ENCODE data around the gene PHF5A.

The PHF5A gene

DNA sequence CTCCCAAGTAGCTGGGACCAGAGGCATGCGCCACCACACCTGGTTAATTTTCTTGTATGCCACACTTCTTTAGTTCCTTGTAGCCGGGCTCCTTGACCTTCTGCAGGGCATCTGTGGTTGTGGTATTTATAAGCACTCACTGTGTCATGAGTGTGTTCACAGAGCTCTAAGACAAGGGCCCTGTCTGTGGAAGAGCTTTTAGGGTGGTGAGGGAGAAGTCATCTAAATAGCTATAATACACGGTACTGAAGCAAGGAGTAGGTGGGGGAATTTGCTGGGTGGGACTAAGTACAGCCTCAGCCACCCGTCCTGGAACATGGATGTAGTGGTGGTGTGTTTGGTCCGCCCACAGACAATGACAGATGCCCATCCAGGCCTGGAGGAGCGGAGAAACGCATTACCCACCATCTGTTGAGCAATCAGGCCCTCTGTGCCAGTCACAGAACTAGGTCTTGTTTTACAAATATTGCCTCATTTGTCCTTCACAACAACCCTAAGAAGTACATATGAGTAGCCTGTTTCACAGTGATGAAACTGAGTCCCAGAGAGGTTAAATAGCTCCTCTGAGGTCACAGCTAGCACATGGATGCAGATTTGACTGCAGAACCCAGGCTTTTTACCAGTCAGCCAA is 10.5 kb upstream of the PHF5A start:
- no peak overlapping the region for H3K23ac ChIP-seq (ENCODE audit: low read length)
- H3K4me2 ChIP-seq (ENCODE audit: low read length), result no peak overlapping the region
- no peak overlapping the region for H3K56ac ChIP-seq (ENCODE audit: low read length)
- H2AK5ac ChIP-seq (ENCODE audit: low read length), result no peak overlapping the region
- no peak for DNase-seq
- no peak overlapping the region for H3K18ac ChIP-seq (ENCODE audit: low read length)
- H2BK15ac ChIP-seq (replicated peaks; ENCODE audit: low read depth), result no peak overlapping the region
- H3K4me3 ChIP-seq (ENCODE audit: low read length), result no peak overlapping the region
- no peak overlapping the region for H3K9ac ChIP-seq (ENCODE audit: low read length)
- H3K36me3 ChIP-seq (ENCODE audit: control insufficient read depth, insufficient read depth, low read length), result no peaks in the 10 kb centered on the region
- H3K27me3 ChIP-seq (ENCODE audit: insufficient read depth, low read length, poor library complexity), result no peaks in the 10 kb centered on the region
- H3K79me1 ChIP-seq (ENCODE audit: low read length), result peaks cover 22% of the 10 kb centered on the region
- peaks cover 24% of the 10 kb centered on the region for H3K79me2 ChIP-seq (ENCODE audit: control insufficient read depth, insufficient read depth, low read length)
- H3K4ac ChIP-seq (ENCODE audit: low read depth, low read length), result no peak overlapping the region
- no peak overlapping the region for H4K5ac ChIP-seq (ENCODE audit: low read length)
- no peak overlapping the region for H3K27ac ChIP-seq (ENCODE audit: low read depth, low read length)
- H4K8ac ChIP-seq (ENCODE audit: low read depth, low read length), result no peak overlapping the region
- H2BK120ac ChIP-seq (ENCODE audit: low read depth, low read length), result no peak overlapping the region
- no peak overlapping the region for H2BK5ac ChIP-seq (ENCODE audit: low read length)
- no peaks in the 10 kb centered on the region for H3K4me1 ChIP-seq (ENCODE audit: control insufficient read depth, low read depth, low read length)
- WGBS (ENCODE audit: extremely low coverage, insufficient coverage, low lambda C conversion rate), result no CpG with 5 or more reads among the region's 7 CpGs

DNA sequence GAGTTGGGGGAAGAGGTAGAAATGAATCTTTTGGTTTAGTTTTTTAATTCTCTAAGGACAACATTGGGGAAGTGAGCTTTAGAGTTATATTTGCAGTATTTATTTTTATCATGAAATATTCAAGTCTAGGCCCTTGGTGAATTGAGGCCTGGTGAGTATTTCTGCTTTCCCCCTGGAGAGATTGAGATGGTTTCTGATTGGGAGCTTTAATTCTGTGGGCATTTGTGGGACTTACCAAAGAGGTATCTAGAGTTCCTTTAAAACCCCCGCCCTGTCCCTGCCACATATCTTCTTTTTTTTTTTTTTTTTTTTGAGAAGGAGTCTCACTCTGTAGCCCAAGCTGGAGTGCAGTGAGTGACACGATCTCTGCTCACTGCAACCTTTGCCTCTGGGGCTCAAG is 10.0 kb upstream of the PHF5A start:
- H3K4me2 ChIP-seq (ENCODE audit: low read length), result no peak overlapping the region
- no peak overlapping the region for H3K4me3 ChIP-seq (ENCODE audit: low read length)
- H2AK5ac ChIP-seq (ENCODE audit: low read length), result no peak overlapping the region
- no peak overlapping the region for H3K23ac ChIP-seq (ENCODE audit: low read length)
- H3K79me1 ChIP-seq (ENCODE audit: low read length), result peaks cover 25% of the 10 kb centered on the region
- H3K27ac ChIP-seq (ENCODE audit: low read depth, low read length), result no peak overlapping the region
- no peak overlapping the region for H4K8ac ChIP-seq (ENCODE audit: low read depth, low read length)
- H2BK120ac ChIP-seq (ENCODE audit: low read depth, low read length), result no peak overlapping the region
- no peaks in the 10 kb centered on the region for H3K4me1 ChIP-seq (ENCODE audit: control insufficient read depth, low read depth, low read length)
- no peaks in the 10 kb centered on the region for H3K36me3 ChIP-seq (ENCODE audit: control insufficient read depth, insufficient read depth, low read length)
- H3K9ac ChIP-seq (ENCODE audit: low read length), result no peak overlapping the region
- no peak overlapping the region for H2BK15ac ChIP-seq (replicated peaks; ENCODE audit: low read depth)
- H3K27me3 ChIP-seq (ENCODE audit: insufficient read depth, low read length, poor library complexity), result no peaks in the 10 kb centered on the region
- DNase-seq, result no peak
- H3K4ac ChIP-seq (ENCODE audit: low read depth, low read length), result no peak overlapping the region
- H4K5ac ChIP-seq (ENCODE audit: low read length), result no peak overlapping the region
- WGBS (ENCODE audit: extremely low coverage, insufficient coverage, low lambda C conversion rate), result no CpG with 5 or more reads among the region's 2 CpGs
- H3K56ac ChIP-seq (ENCODE audit: low read length), result no peak overlapping the region
- H3K18ac ChIP-seq (ENCODE audit: low read length), result no peak overlapping the region
- no peak overlapping the region for H2BK5ac ChIP-seq (ENCODE audit: low read length)
- H3K79me2 ChIP-seq (ENCODE audit: control insufficient read depth, insufficient read depth, low read length), result peaks cover 22% of the 10 kb centered on the region

GRCh38 chr22:41474872-41475451 is 6.5 kb upstream of the PHF5A start:
- Histone ChIP-seq H2BK15ac (replicated peaks; ENCODE audit: low read depth) (no peak overlapping the region), H2AK5ac (ENCODE audit: low read length) (no peak overlapping the region), H3K27me3 (ENCODE audit: insufficient read depth, low read length, poor library complexity) (no peaks in the 10 kb centered on the region), H3K79me1 (ENCODE audit: low read length) (peaks cover 14% of the 10 kb centered on the region), H3K4me1 (ENCODE audit: control insufficient read depth, low read depth, low read length) (no peaks in the 10 kb centered on the region), H4K8ac (ENCODE audit: low read depth, low read length) (no peak overlapping the region), H3K36me3 (ENCODE audit: control insufficient read depth, insufficient read depth, low read length) (no peaks in the 10 kb centered on the region), H3K4ac (ENCODE audit: low read depth, low read length) (no peak overlapping the region), H3K9ac (ENCODE audit: low read length) (no peak overlapping the region), H2BK120ac (ENCODE audit: low read depth, low read length) (no peak overlapping the region), H3K27ac (ENCODE audit: low read depth, low read length) (no peak overlapping the region), H3K18ac (ENCODE audit: low read length) (no peak overlapping the region), H3K4me3 (ENCODE audit: low read length) (no peak overlapping the region), H4K5ac (ENCODE audit: low read length) (no peak overlapping the region), H3K56ac (ENCODE audit: low read length) (no peak overlapping the region), H3K23ac (ENCODE audit: low read length) (no peak overlapping the region), H3K79me2 (ENCODE audit: control insufficient read depth, insufficient read depth, low read length) (peaks cover 23% of the 10 kb centered on the region), H3K4me2 (ENCODE audit: low read length) (no peak overlapping the region), H2BK5ac (ENCODE audit: low read length) (no peak overlapping the region)
- no CpG with 5 or more reads among the region's 6 CpGs for WGBS (ENCODE audit: extremely low coverage, insufficient coverage, low lambda C conversion rate)
- DNase-seq, result no peak

DNA sequence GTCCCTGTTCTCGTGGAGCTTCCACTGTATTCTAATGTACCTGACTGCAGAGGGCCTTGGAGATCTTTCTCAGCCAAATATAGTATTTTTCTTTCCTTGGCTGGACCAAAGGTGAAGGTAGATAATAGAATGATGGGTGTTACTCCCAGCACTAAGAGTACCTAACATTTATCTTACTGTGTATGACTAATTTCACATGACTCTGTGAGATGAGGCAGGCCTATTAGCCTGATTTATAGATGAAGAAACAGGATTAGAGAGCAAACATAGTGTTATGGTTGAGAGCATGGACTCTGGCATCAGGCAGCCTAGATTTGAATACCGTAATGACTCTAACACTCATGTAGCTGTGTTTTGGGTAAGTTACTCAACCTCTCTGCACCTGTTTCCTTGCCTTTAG is 3.1 kb upstream of the PHF5A start:
- no peak overlapping the region for H2BK5ac ChIP-seq (ENCODE audit: low read length)
- H2AK5ac ChIP-seq (ENCODE audit: low read length), result no peak overlapping the region
- H2BK15ac ChIP-seq (replicated peaks; ENCODE audit: low read depth), result no peak overlapping the region
- no peak overlapping the region for H4K5ac ChIP-seq (ENCODE audit: low read length)
- no peak overlapping the region for H3K23ac ChIP-seq (ENCODE audit: low read length)
- H3K56ac ChIP-seq (ENCODE audit: low read length), result no peak overlapping the region
- no peak overlapping the region for H4K8ac ChIP-seq (ENCODE audit: low read depth, low read length)
- no peak overlapping the region for H3K4ac ChIP-seq (ENCODE audit: low read depth, low read length)
- no peaks in the 10 kb centered on the region for H3K27me3 ChIP-seq (ENCODE audit: insufficient read depth, low read length, poor library complexity)
- peaks cover 20% of the 10 kb centered on the region for H3K79me1 ChIP-seq (ENCODE audit: low read length)
- no peak overlapping the region for H3K9ac ChIP-seq (ENCODE audit: low read length)
- no peak for DNase-seq
- H3K18ac ChIP-seq (ENCODE audit: low read length), result no peak overlapping the region
- no CpG with 5 or more reads among the region's 2 CpGs for WGBS (ENCODE audit: extremely low coverage, insufficient coverage, low lambda C conversion rate)
- H3K4me3 ChIP-seq (ENCODE audit: low read length), result no peak overlapping the region
- H3K27ac ChIP-seq (ENCODE audit: low read depth, low read length), result no peak overlapping the region
- H2BK120ac ChIP-seq (ENCODE audit: low read depth, low read length), result no peak overlapping the region
- peaks cover 2% of the 10 kb centered on the region for H3K36me3 ChIP-seq (ENCODE audit: control insufficient read depth, insufficient read depth, low read length)
- H3K4me2 ChIP-seq (ENCODE audit: low read length), result no peak overlapping the region
- H3K79me2 ChIP-seq (ENCODE audit: control insufficient read depth, insufficient read depth, low read length), result peaks cover 41% of the 10 kb centered on the region
- peaks cover 3% of the 10 kb centered on the region for H3K4me1 ChIP-seq (ENCODE audit: control insufficient read depth, low read depth, low read length)

DNA sequence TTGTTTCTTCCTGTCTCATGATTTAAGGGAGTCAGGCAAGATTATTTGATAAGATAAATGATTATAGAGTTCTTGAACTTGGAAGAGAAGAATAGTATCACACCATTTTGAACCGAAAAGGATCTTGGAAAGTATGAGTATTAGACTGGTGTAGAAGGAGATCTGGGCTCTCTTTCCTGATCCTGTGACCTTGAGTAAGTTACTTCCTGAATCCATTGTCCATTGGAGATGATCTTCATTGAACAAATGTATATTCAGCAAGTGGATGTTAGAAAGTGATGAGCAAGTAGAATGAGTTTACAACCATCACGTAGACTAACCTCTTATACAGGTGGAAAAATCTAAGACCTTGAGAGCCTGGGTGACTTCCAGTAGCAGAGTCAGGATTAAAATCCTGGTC is 2.4 kb upstream of the PHF5A start:
- Histone ChIP-seq H3K4ac (ENCODE audit: low read depth, low read length) (no peak overlapping the region), H3K18ac (ENCODE audit: low read length) (no peak overlapping the region), H2BK15ac (replicated peaks; ENCODE audit: low read depth) (no peak overlapping the region), H3K56ac (ENCODE audit: low read length) (no peak overlapping the region), H3K4me2 (ENCODE audit: low read length) (no peak overlapping the region), H2AK5ac (ENCODE audit: low read length) (no peak overlapping the region), H4K8ac (ENCODE audit: low read depth, low read length) (no peak overlapping the region), H3K79me2 (ENCODE audit: control insufficient read depth, insufficient read depth, low read length) (peaks cover 46% of the 10 kb centered on the region), H3K27ac (ENCODE audit: low read depth, low read length) (no peak overlapping the region), H4K5ac (ENCODE audit: low read length) (no peak overlapping the region), H3K4me3 (ENCODE audit: low read length) (no peak overlapping the region), H2BK120ac (ENCODE audit: low read depth, low read length) (no peak overlapping the region), H3K36me3 (ENCODE audit: control insufficient read depth, insufficient read depth, low read length) (peaks cover 6% of the 10 kb centered on the region), H3K9ac (ENCODE audit: low read length) (no peak overlapping the region), H3K4me1 (ENCODE audit: control insufficient read depth, low read depth, low read length) (peaks cover 3% of the 10 kb centered on the region), H3K27me3 (ENCODE audit: insufficient read depth, low read length, poor library complexity) (no peaks in the 10 kb centered on the region), H2BK5ac (ENCODE audit: low read length) (no peak overlapping the region), H3K23ac (ENCODE audit: low read length) (no peak overlapping the region), H3K79me1 (ENCODE audit: low read length) (peaks cover 24% of the 10 kb centered on the region)
- no peak for DNase-seq
- WGBS (ENCODE audit: extremely low coverage, insufficient coverage, low lambda C conversion rate), result no CpG with 5 or more reads among the region's 2 CpGs
